NK-92 (cell line): ENCODE results near the gene TRIM52.

Experiments
- DNase-seq: peaks from one replicate; lab custom pipeline; 2025; ENCODE audit not compliant: unreplicated experiment; lab: John Stamatoyannopoulos, UW

The TRIM52 gene

DNA sequence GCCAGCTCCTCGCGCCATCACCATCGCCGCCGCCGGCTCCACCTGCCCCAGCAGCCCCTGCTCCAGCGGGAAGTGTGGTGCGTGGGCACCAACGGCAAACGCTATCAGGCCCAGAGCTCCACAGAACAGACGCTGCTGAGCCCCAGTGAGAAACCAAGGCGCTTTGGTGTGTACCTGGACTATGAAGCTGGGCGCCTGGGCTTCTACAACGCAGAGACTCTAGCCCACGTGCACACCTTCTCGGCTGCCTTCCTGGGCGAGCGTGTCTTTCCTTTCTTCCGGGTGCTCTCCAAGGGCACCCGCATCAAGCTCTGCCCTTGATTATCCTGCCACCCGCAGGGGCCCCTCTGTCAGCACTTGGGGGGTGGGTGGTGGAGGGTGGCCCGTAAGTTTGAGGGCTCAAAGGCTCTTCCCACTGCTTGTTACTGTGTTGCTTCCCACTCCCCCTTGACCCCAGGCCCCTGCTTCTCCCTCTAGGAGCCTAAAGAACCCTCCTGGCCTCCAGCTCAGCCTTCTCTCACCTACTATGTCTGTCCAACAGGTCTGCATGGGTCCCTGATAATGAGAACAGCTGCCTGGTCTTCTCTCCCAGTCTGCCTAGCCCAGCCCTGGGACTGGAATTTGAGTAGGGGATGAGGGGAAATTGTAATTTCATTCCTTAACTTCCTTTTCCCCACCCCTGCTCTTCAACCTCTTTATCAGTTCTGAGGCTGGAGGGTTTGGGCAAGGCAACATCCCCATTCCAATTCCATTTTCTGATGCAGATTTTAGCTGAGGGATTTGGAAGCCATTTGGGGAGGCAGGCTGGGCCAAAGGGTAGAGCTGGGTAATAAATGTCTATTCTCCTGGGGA is 26.3 kb downstream of the TRIM52 start:
- DNase-seq, result no peak

DNA sequence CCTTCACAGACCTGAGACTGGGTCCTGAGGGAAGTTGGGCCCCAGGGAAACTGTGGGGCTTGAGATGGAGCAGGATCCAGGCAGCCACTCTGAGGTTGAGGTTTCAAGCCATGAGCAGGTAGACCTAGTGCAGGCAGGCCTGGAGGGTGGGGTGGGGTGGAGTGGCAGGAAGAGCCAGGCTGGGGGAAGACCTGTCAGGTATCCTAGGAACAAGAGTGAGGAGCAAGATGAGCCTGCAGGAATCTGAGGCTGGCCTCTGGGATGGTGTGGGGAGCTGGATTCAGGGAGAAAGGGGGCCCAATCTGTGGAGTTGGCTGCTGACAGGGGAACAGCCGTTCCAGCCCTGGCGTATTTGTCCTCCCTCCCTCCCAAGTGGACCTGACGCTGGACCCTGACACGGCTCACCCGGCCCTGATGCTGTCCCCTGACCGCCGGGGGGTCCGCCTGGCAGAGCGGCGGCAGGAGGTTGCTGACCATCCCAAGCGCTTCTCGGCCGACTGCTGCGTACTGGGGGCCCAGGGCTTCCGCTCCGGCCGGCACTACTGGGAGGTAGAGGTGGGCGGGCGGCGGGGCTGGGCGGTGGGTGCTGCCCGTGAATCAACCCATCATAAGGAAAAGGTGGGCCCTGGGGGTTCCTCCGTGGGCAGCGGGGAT is 27.0 kb downstream of the TRIM52 start:
- DNase-seq, result no peak

DNA sequence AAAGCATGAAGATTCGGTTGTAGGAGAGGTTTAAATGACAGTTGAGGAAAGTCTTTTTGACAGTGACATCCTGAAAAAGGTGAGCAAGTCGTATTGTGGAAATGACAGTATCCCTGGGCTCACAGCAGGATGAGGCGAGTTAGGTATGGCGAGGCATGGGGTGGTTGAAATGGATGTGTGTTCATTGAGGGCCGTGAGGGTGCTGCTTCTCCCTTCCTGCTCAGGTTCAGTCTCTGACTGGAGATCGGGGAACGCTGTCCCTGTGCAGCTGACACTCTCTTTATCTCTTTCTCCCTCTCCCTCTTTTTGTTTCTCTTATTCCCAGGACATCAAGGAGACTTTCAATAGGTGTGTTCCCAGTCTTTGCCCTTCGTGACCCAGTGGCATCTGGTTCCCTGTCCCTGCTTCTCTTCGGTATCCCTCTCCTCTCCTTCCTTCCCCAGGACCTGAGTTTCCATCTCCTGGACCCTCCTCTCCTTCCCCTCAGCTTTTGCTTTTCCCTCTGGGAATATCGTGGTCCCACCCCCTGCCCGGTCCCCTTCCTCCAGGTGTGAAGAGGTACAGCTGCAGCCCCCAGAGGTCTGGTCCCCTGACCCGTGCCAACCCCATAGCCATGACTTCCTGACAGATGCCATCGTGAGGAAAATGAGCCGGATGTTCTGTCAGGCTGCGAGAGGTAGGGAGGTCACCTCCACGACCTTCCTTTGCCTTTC is 27.7 kb downstream of the TRIM52 start:
- no peak for DNase-seq

DNA sequence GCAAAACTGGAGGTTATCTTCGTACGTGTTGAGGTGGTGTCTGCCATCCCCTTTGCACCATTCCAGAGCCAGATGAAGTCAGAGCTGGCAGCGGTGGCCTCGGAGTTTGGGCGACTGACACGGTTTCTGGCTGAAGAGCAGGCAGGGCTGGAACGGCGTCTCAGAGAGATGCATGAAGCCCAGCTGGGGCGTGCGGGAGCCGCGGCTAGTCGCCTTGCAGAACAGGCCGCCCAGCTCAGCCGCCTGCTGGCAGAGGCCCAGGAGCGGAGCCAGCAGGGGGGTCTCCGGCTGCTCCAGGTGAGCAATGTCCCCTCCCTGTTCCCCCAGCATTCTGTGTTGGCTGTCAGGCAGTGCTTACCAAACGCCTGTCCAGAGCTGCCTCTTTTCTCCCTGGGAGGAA is 28.4 kb downstream of the TRIM52 start:
- no peak for DNase-seq

DNA sequence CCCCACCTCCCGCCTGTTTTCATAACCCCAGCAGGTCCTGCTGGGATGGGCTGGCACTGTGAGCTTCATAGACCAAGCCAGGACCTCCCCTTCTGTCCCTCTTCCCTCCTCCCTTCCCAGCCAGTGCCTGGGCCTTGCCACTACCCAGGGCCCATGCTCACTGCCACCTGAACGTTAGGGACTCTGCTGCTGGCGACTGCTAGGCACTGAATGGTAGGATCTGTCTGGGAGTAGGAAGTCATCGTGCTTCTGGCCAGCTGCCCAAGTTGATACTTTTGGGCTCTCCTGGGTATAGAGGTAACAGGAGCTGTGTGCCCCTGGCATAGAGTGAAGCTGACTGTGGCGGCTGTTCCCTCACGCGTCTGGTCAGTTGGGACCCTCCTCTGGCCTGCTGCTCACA is 29.5 kb downstream of the TRIM52 start:
- no peak for DNase-seq

DNA sequence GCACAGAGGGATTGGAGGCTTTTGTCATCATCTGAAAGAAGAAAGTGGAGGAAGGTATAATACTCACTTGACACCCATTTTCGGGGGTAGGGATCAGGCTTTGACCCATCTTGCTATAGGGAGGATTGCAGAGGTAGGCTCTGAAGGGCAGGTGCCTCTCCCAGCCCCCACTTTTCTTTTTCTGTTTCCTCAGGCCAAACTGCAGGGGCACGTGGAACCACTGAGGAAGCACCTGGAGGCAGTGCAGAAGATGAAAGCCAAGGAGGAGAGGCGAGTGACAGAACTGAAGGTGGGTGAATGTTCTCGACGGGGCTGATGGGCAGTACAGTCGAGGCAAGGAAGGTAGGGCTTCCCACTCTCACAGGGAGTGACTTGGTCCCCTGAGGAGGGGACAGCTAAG is 30.4 kb downstream of the TRIM52 start:
- DNase-seq, result no peak

DNA sequence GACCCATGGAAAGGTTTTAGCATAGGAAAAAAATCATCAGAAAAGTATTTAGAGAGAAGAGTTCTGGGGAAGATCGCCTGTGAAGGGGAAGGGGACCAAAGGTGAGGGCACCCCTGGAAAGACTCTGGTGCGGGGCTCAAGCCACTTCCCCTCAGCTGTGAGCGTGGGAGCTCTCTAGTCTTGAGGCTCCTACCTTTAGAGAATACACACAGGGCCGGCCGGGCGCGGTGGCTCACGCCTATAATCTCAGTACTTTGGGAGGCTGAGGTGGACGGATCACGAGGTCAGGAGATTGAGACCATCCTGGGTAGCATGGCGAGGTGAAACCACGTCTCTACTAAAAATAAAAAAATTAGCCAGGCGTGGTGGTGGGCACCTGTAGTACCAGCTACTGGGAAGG is 30.9 kb downstream of the TRIM52 start:
- DNase-seq, result no peak

DNA sequence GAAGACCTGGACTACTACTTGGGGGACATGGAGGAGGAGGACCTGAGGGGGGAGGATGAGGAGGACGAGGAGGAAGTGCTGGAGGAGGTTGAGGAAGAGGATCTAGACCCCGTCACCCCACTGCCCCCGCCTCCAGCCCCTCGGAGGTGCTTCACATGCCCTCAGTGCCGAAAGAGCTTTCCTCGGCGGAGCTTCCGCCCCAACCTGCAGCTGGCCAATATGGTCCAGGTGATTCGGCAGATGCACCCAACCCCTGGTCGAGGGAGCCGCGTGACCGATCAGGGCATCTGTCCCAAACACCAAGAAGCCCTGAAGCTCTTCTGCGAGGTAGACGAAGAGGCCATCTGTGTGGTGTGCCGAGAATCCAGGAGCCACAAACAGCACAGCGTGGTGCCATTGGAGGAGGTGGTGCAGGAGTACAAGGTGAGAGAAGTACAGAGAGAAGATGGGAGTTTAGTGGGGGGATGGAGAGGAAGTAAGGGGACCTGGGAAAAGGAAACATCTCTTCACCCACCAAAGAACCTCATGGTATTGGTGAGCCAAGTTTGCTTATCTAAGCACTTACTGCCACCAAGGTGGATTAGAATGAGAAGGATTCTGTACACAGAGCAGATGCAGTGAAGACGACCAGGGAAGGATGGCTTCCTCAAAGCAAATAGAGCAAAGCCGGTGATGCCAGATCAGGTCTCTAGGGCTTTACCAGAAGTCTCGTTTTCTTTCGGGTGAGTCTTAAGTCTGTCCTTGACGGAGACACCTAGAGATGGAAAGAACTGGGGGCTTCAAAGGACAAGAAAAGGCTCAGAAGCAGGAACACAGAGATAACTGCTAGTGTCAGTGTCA is 36.3 kb downstream of the TRIM52 start:
- DNase-seq, result no peak

DNA sequence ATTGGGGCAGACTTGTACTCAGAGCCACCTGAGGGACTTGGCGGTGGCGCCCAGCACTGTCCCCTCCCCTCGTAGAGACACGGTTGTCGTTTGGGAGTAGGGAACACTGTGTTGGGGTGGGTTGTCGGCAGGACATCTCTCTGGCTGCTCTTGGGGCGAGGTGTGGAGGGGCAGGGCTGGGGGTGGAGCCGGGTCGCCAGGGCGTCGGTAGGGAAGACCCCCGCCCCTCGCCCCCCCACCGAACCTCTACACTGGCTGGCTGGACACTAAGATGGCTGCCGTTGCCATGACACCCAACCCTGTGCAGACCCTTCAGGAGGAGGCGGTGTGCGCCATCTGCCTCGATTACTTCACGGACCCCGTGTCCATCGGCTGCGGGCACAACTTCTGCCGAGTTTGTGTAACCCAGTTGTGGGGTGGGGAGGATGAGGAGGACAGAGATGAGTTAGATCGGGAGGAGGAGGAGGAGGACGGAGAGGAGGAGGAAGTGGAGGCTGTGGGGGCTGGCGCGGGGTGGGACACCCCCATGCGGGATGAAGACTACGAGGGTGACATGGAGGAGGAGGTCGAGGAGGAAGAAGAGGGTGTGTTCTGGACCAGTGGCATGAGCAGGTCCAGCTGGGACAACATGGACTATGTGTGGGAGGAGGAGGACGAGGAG is 37.1 kb downstream of the TRIM52 start:
- no peak for DNase-seq

DNA sequence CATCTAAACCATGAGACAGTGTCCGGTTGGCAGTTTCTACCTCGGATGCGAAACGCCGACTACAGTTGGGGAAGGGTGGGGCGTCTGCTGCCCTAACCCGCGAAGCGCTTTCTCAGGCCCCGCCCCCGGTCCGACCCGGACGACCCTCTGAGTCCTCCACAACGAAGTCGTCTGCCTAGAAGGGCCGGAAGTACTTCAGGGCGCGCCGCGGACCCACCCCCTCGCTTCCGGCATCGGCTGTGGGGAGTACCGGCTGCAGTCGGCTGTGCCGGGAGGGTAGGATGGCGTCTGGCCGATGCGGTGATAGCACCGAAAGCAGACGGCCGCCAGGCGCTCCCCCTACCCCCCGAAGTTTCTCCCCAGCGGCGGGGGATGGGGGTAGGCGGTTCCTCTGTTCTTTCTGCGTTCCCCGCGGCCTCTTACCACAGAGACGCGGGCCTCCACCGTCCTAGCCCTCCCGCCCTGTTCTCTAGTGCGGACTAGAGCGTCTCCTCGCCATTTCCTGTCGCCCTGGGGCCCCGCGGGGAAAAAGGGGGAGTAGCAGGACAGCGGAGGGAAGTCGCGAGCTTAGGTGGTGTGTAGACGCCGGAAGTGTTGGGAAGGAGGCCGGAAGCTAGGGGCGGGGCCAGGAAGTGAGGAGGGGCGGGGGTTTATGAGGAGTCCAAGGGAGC is 37.8 kb downstream of the TRIM52 start, which contains the start of gene TRIM41:
Gene TRIM41, plus strand, starts transcription at position 224 of the 671 bp plus-strand sequence. CDS start 719 bp downstream, outside the sequence.
- DNase-seq, result no peak

DNA sequence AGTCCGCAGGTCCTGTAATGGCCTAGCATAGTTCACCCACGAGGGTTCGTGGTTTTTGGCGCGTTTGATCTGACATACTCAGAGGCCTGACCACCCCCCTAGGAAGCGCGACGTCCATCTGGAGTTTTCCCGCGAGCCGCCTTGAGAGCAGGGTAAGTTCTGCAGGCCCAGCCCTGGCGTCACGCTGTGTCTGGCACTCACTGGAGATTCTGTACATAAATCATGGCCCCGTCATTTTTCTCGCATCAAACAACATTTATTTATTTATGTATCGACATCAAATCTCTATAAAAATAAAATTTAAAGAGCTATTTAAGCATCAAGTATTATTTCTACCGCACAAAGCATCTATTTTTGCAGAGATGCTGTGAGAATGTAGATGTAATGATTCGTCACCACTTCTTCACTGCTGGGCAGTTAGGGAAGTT is 38.3 kb downstream of the TRIM52 start:
- DNase-seq, result no peak

DNA sequence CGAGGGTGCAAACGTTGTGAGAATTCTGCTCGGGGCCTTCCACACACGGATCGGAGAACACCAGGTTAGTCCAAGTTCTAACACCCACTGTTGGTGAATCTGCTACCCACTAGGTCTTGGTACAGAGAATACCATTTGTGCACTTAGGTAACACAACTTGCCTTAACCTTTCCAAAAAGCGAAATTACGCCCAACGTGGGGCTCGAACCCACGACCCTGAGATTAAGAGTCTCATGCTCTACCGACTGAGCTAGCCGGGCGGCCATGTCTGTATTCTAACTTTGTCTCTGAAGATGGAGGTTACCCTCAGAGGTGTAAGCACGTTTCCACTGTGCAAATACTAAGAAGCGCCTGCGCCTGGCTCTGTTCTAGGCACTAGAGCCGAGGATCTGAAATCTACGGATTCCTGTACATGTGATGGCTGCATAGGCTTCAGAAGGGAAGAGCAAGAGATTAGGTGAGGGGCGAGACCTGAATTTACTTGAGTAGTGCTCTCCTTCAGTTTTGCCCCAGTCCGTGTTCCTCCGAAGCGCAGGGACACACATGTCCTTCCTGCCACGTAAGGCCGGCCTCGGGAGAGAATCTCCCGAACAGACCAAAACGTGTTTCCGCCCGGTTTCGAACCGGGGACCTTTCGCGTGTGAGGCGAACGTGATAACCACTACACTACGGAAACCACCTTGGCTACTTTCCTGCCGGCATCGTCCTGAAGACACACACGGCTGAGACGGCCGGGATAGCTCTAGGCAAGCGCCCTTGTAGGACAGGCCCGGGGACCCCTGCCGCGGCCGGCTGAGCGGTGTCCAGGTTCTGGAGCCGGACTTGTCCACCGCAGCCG is 38.9 kb downstream of the TRIM52 start:
- DNase-seq, result no peak

DNA sequence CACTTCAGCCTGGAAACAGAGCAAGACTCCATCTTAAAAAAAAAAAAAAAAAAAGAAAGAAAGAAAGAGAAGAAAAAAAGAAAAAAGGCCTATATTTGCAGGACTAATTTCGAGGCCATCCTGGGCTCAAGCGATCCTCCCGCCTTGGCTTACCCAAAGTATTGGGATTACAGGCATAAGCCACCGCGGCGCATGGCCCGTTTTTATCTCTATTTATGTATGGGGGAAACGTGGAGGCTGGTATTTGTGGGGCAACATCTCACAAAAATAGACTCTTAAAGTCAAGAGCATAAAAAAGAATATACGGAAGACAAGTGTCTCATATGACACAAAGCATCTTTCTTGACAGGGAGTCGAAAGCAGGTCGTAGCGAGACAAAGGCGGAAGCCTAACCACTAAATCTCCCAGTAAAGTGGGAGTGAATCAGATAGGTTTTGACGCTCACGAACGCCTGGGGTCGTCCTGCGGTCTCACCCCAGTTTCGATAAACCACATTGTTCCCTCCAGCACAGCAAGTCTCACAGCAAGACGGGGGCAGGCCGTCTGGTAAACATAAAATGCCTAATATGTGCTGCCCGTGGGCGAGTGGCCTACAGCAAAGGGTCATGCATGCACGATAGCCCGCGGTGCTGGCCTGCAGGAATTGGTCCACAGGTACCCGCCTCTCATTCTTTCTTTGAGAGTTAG is 39.7 kb downstream of the TRIM52 start:
- no peak for DNase-seq

DNA sequence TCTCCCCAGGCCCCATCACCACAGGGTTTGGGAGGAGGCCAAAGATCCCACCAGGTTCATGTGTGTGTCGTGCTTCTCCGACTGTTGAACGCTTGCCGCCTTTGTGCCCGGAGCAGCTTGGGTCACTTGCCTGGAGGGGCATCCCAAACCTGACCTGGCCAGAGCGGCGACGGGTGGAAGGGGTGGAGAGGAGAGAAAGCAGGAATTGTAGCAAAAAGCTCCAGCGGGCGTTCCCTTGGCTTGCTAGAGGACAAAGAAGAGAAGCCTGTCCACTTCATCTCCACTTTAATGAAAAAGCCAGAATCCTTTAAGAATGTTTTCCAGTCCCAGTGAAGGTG is 40.8 kb downstream of the TRIM52 start:
- no peak for DNase-seq

DNA sequence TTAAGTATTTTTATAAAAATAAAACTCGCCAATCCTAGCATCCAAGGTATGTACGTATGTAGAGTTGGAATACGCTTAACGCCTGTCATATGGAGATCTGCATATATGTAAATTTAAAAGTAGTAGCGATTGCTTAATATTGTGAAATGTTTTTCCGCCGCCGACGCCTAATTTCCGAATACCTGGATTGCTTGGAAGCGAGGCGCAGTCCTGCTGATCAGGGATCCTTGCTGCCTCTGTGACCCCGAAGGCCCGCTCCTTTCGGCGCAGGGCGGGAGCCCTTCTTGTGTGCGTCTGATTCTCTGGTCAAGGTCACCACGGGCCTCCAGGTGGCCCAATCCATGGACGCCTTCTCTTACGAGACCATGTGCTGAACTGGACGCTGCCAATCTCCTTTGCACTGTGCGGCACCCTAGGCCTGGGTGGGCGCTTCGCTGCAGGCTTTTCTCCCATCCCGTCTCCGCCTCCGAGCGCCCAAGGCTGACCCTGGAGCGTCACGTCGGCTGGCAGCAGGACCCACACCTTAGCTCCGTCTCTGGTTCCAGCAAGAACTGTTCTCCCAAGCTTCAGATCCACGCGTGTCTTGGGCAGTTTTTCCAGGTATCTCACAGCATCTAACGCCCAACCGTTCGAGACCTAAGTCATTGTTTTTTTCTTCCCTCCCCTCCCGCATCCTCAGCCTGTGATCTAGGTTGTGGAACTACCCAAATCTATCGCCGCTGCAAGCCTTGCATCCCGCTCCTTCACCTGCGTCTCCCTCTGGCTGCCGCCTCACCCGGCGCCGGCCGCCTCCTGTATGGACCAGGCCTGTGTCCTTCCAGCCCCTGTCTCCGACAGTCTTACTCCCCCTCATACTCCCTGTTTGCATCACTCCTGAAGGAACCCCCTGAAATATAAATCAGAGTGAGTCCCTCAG is 41.4 kb downstream of the TRIM52 start:
- no peak for DNase-seq

DNA sequence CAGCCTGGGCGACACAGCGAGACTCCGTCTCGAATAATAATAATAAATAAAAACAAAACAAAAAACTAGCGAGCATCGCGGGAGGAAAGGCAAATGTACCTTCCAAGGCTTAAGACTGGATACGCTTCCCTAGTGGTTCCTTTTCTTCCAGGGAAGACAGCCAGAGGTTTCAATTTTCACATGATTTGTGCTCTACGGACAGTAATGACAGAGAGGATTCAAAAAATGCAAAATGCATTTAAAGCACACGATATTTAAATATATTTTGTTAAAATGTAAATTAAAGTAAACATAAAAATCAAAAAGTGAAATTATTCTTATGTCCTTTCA is 42.2 kb downstream of the TRIM52 start:
- DNase-seq, result no peak

DNA sequence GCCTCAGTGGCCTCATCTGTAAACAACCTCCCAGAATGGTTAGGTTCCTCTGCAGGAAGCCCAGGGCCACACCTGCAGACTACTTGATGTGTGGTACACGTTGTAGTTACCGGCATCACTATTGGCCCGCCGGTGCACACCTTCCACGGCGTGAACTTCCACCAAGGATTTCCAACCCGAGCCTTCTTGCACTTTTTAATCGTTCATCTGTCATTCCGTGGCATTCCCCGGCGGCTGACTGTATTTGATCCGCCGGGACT is 43.2 kb downstream of the TRIM52 start:
- DNase-seq, result no peak
